ENCODE data around the gene VPS41. TPM values are rescaled to one million over a fixed set of nuclear protein-coding genes. Genes with fewer than 3 reads are reported as not detected.

VPS41 gene
- total and polyA plus RNA-seq, 10 of the 15 experiments (the other 5 are each of a cell fraction or from before 2014, with no cell fraction given): 15.3 to 63.2 (median 47.0) TPM

GRCh38 chr7:38881015-38881414 is 28.0 kb downstream of the VPS41 start:
- no peaks in the 10 kb centered on the region for H3K27me3 ChIP-seq (replicated peaks in 1 of 2; ENCODE audit: control insufficient read depth in 2 of 2, insufficient read depth in 2 of 2, low read length in 1 of 2)
- H3K4me2 ChIP-seq (ENCODE audit: control insufficient read depth, insufficient read depth): no peak overlapping the region
- WGBS (ENCODE audit: insufficient coverage, insufficient replicate concordance, low lambda C conversion rate, missing lambda C conversion rate): 100% methylated on average over 2 of the region's 3 CpGs
- ATAC-seq: no peak
- no peak for FAIRE-seq
- H3K27ac ChIP-seq (ENCODE audit: control insufficient read depth, insufficient read depth): no peak overlapping the region
- no peak overlapping the region for H2AFZ ChIP-seq (ENCODE audit: control insufficient read depth, low read depth, low read length)
- H3K9ac ChIP-seq (ENCODE audit: control insufficient read depth, insufficient read depth, low read length): no peak overlapping the region
- intact Hi-C loops (cut with micrococcal nuclease; ENCODE audit: unreplicated experiment) (no loop called here), in situ Hi-C loops (cut with MboI) (no loop called here)
- no peak overlapping the region for H3K4me3 ChIP-seq
- ChIA-PET POLR2A (interaction anchor here (0.9 kb wide), 1 partner anchor 50 kb away, joined by 3 read pairs; no protein-coding TSS in a partner anchor), RAD21 (ENCODE audit: unreplicated experiment) (interaction anchor here (1.2 kb wide), 1 partner anchor 55 kb away, joined by 3 read pairs; no protein-coding TSS in a partner anchor), CTCF (interaction anchor here (0.9 to 2.2 kb wide), 2 partner anchors 19 to 50 kb away, joined by 3 to 7 read pairs; no protein-coding TSS in a partner anchor), SMC1A (ENCODE audit: uncharacterized antibody, unreplicated experiment) (interaction anchor here (1.1 to 1.5 kb wide), 5 partner anchors 11 to 85 kb away, joined by 3 to 4 read pairs (median 3); no protein-coding TSS in a partner anchor)
- no TSS peak for BruUV-seq (replicated peaks)
- H3K9me3 ChIP-seq (replicated peaks; ENCODE audit: control insufficient read depth, insufficient read depth, low read length): no peaks in the 10 kb centered on the region; the same call in 1 of the 3 replicates
- peaks cover 6% of the 10 kb centered on the region for H3K4me1 ChIP-seq (ENCODE audit: control insufficient read depth, insufficient read depth, low read length)
- TF ChIP-seq MEF2A (IDR thresholded peaks at IDR 0.05; ENCODE audit: insufficient read depth, low read depth, low read length) (no peak), RAD21 (IDR thresholded peaks at IDR 0.05; ENCODE audit: insufficient read depth, low read depth, low read length) (no peak), NR2C2 (IDR thresholded peaks at IDR 0.05; ENCODE audit: borderline replicate concordance, control insufficient read depth, insufficient read length, low read depth) (no peak), E2F8 (IDR thresholded peaks at IDR 0.05; ENCODE audit: low read depth, partially characterized antibody) (no peak), SMAD1 (IDR thresholded peaks at IDR 0.05; ENCODE audit: low read depth, partially characterized antibody) (no peak), SREBF1 (IDR thresholded peaks at IDR 0.05; ENCODE audit: low read length) (no peak), HDAC6 (IDR thresholded peaks at IDR 0.05; ENCODE audit: unreplicated experiment) (no peak), TCF3 (IDR thresholded peaks at IDR 0.05; ENCODE audit: borderline replicate concordance, insufficient read depth, low read depth, low read length) (no peak), ZNF622 (IDR thresholded peaks at IDR 0.05) (no peak), TCF12 (IDR thresholded peaks at IDR 0.05; ENCODE audit: low read depth, low read length) (no peak), EP300 (IDR thresholded peaks at IDR 0.05; ENCODE audit: borderline replicate concordance in 1 of 2, control insufficient read depth in 1 of 2, low read depth in 2 of 2, low read length in 2 of 2) (no peak), RUNX3 (IDR thresholded peaks at IDR 0.05; ENCODE audit: low read length) (no peak), LARP7 (IDR thresholded peaks at IDR 0.05) (no peak), KDM1A (IDR thresholded peaks at IDR 0.05; ENCODE audit: borderline replicate concordance) (no peak), PAX8 (IDR thresholded peaks at IDR 0.05) (no peak)
- TF ChIP-seq, protein P1, sequence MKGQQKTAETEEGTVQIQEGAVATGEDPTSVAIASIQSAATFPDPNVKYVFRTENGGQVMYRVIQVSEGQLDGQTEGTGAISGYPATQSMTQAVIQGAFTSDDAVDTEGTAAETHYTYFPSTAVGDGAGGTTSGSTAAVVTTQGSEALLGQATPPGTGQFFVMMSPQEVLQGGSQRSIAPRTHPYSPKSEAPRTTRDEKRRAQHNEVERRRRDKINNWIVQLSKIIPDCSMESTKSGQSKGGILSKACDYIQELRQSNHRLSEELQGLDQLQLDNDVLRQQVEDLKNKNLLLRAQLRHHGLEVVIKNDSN (IDR thresholded peaks at IDR 0.05; ENCODE audit: borderline replicate concordance, extremely low read length, insufficient read depth, low read depth, low read length): no peak
- TF ChIP-seq, protein P2, sequence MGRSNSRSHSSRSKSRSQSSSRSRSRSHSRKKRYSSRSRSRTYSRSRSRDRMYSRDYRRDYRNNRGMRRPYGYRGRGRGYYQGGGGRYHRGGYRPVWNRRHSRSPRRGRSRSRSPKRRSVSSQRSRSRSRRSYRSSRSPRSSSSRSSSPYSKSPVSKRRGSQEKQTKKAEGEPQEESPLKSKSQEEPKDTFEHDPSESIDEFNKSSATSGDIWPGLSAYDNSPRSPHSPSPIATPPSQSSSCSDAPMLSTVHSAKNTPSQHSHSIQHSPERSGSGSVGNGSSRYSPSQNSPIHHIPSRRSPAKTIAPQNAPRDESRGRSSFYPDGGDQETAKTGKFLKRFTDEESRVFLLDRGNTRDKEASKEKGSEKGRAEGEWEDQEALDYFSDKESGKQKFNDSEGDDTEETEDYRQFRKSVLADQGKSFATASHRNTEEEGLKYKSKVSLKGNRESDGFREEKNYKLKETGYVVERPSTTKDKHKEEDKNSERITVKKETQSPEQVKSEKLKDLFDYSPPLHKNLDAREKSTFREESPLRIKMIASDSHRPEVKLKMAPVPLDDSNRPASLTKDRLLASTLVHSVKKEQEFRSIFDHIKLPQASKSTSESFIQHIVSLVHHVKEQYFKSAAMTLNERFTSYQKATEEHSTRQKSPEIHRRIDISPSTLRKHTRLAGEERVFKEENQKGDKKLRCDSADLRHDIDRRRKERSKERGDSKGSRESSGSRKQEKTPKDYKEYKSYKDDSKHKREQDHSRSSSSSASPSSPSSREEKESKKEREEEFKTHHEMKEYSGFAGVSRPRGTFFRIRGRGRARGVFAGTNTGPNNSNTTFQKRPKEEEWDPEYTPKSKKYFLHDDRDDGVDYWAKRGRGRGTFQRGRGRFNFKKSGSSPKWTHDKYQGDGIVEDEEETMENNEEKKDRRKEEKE (IDR thresholded peaks at IDR 0.05): no peak
- no peaks in the 10 kb centered on the region for H4K20me1 ChIP-seq (ENCODE audit: control insufficient read depth, insufficient read depth)
- H3K79me2 ChIP-seq (ENCODE audit: control insufficient read depth, insufficient read depth, low read length): peaks cover 8% of the 10 kb centered on the region
- DNase-seq (ENCODE audit: low read depth, low spot score): no peak
- no peaks in the 10 kb centered on the region; a peak in 1 of 4 replicates for H3K36me3 ChIP-seq (ENCODE audit: control insufficient read depth in 2 of 2, insufficient read depth in 2 of 2, low read length in 1 of 2)
